AG04449 (cell line): ENCODE data around the gene INSRR.

Experiments used
- CTCF ChIA-PET: fragments of 350-600 bp; formaldehyde crosslinking; extraction: SDS; loops from one replicate; lab custom pipeline; 2021; ENCODE audit warnings: antibody characterized with exemption; lab: Yijun Ruan, JAX
- POLR2A ChIA-PET: fragments of 400-600, 350-600 bp; formaldehyde crosslinking; extraction: SDS; loops from one replicate; lab custom pipeline; 2020; ENCODE audit warnings: antibody characterized with exemption, inconsistent platforms; lab: Yijun Ruan, JAX
- DNase-seq: peaks from one replicate; pipeline ENCODE4 v3.0.0-alpha.2; 2010; ENCODE audit warnings: low read depth, low spot score
- H3K4me3 ChIP-seq: 2 replicates; pipeline ENCODE4 v1.5.1; 2011; ENCODE audit warnings: low read depth, mild to moderate bottlenecking, control low read depth, low read length
- CTCF ChIP-seq: IDR thresholded peaks from one replicate; pipeline ENCODE4 v1.5.1; 2011; ENCODE audit warnings: mild to moderate bottlenecking, moderate library complexity, low read length, control low read depth, inconsistent platforms; ENCODE audit not compliant: insufficient read depth; ENCODE audit errors: missing control alignments

Gene INSRR

DNA sequence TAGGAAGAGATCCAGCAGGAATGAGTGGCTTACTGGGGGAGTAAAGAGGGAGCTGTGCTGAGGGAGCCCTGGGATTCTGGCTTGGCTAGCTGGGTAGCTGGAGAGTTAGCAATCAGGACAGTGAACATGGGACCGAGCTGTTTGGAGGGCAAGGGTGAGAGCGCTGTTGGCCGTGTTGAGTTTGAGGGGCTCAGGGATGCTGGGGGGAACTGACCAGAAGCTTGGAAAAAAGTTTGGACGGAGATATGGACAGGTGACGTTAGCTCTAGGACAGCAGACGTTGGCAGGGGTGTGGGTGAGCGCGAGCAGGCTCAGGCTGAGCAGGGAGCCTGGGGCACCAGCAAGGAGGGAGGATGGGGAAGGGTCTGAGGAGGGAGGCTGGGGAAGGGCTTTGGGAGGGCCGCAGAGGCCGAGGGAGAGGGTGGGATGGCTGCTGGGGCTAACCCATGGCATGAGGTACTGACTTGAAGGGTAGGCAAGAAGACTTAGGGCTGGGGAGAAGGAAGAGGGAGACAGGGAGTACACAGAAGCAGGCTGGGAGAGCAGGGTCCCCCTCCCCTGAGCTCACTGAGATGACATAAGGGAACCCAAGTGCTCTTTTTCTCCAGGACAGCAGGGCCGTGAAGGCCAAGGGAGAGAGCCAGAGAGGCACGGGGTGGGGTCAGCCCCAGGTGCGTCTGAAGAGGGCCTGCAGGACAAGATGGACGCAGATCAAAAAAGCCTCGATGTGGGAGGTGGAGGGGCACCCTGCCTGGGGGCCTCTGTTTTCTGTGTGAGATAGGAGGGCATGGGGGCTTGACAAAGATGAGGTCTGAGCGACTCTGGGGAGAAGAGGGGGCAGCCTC lies 50.5 kb downstream of the INSRR start:
- CTCF ChIA-PET, result interaction anchor here (1.4 to 29.3 kb wide), 4 partner anchors 9 to 82 kb away, joined by 4 to 476 read pairs (median 78); partner anchors contain the start of genes INSRR and NTRK1
- POLR2A ChIA-PET, result interaction anchor here (0.7 kb wide), 1 partner anchor 19 kb away, joined by 3 read pairs; no protein-coding TSS in a partner anchor
- H3K4me3 ChIP-seq, result no peak overlapping the region
- no peak for TF ChIP-seq CTCF
- no peak for DNase-seq

GRCh38 chr1:156807627-156808026 lies 51.3 kb downstream of the INSRR start:
- TF ChIP-seq CTCF, result no peak
- H3K4me3 ChIP-seq, result no peak overlapping the region
- ChIA-PET CTCF (interaction anchor here (1.2 to 29.3 kb wide), 6 partner anchors 8 to 120 kb away, joined by 4 to 476 read pairs (median 16); partner anchors contain the start of genes INSRR and NTRK1), POLR2A (no interaction called here)
- DNase-seq, result no peak

DNA sequence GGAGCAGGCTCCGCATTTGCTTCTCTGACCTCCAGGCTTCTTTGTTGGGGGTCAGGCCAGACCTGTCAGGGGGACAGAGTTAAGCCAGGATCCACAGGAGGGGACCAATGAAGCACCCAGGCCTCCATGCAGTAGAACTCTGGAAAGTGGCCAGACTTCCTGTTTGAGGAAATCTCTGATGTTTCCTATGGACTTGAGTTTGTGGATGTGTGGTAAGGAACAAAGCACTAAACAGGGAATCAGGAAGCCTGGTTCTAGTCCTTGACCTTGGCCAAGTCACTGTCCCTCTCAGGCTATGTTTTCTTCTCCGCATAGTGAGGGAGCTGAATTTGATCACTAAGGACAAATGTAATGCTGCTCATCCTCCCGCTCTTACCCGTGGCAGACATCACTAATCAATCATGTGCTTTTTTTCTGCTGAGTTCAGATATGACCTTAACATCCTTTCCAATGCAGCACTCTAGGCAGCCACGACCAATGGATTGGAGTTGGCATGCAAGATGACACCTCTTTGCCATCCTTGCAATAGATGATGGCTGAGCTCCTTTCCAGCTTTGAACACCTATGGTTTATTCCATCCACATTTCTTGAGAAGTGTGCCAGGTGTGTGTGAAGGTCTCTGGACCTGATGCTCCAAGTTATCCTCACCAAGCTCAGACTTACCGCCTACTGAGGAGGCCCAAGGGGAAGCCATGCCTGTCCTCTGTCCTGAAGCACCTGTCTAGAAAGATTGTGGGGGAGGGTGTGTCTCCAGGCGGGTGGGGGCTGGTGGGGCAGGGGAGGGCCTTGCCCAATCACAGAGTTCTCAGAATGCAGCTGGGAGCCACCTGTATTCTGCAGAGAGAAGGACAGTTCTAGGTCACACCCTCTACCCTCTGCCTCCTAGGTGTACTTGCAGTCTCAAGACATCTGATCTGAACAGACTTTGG lies 52.1 kb downstream of the INSRR start:
- POLR2A ChIA-PET, result no interaction called here
- TF ChIP-seq CTCF, result no peak
- no peak overlapping the region for H3K4me3 ChIP-seq
- no peak for DNase-seq
- CTCF ChIA-PET, result interaction anchor here (1.0 to 29.3 kb wide), 7 partner anchors 10 to 147 kb away, joined by 4 to 476 read pairs (median 5); partner anchors contain the start of genes INSRR and NTRK1

GRCh38 chr1:156805766-156806511 lies 53.0 kb downstream of the INSRR start:
- POLR2A ChIA-PET, result no interaction called here
- no peak for TF ChIP-seq CTCF
- CTCF ChIA-PET, result interaction anchor here (0.9 to 29.3 kb wide), 11 partner anchors 7 to 146 kb away, joined by 3 to 476 read pairs (median 5); partner anchors contain the start of genes INSRR, NTRK1 and SH2D2A
- peak; percentile 66 for DNase-seq
- H3K4me3 ChIP-seq, result no peak overlapping the region

- DNase-seq, result no peak
- H3K4me3 ChIP-seq, result no peak overlapping the region
- POLR2A ChIA-PET, result no interaction called here
- CTCF ChIA-PET, result interaction anchor here (0.6 to 29.3 kb wide), 13 partner anchors 8 to 120 kb away, joined by 3 to 476 read pairs (median 5); partner anchors contain the start of genes INSRR, LRRC71, NTRK1 and SH2D2A
- TF ChIP-seq CTCF, result no peak
Observed at GRCh38 chr1:156804572-156805243, 54.2 kb downstream of the INSRR start.
